HG03280 (cell line): ENCODE measurements around the gene CASP10.
"Not testable (repeated sequence)": the region's sequence is repeated elsewhere in the genome, so short reads cannot be mapped to it uniquely, and the experiment has no call there.

Source experiments
- ATAC-seq: cut with Tn5 transposase; IDR thresholded peaks from one replicate; pipeline ENCODE4 v1.9.1; 2021; ENCODE audit warnings: mild to moderate bottlenecking, moderate library complexity; ENCODE audit not compliant: unreplicated experiment

The CASP10 gene, protein sequence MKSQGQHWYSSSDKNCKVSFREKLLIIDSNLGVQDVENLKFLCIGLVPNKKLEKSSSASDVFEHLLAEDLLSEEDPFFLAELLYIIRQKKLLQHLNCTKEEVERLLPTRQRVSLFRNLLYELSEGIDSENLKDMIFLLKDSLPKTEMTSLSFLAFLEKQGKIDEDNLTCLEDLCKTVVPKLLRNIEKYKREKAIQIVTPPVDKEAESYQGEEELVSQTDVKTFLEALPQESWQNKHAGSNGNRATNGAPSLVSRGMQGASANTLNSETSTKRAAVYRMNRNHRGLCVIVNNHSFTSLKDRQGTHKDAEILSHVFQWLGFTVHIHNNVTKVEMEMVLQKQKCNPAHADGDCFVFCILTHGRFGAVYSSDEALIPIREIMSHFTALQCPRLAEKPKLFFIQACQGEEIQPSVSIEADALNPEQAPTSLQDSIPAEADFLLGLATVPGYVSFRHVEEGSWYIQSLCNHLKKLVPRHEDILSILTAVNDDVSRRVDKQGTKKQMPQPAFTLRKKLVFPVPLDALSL

DNA sequence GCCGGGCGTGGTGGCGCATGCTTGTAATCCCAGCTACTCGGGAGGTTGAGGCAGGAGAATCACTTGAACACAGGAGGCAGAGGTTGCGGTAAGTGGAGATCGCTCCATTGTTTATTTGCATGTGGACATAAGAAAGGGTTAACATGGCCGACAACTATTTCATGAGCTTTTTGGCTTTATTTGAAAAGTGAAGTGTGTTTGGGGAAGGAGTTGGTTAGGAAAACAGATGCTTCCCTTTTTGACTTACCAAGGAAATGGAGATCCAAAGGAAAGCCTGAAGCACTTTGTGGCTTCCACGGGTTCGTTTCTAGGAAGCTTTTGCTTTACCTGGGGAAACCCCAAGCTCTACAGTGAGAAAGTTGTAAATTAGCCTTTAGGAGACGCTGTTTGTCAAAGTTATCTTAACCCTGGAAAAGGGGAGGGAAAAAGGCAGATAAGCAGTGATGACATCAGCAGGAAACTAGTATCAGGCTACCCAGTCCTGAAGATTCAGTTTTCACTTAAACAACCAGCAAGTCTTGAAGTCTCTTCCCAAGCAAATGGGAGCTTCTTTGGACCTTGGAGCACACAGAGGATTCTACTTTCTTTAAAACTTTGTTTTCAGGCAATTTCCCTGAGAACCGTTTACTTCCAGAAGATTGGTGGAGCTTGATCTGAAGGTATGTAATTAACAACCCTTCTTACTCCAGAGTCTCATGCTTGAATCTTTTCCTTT, at the start of gene CASP10:
TSS of gene CASP10 (plus strand) at position 492 of the 715 bp plus-strand sequence. CDS start 2,637 bp downstream, outside the sequence.
- peak; percentile 81 for ATAC-seq

DNA sequence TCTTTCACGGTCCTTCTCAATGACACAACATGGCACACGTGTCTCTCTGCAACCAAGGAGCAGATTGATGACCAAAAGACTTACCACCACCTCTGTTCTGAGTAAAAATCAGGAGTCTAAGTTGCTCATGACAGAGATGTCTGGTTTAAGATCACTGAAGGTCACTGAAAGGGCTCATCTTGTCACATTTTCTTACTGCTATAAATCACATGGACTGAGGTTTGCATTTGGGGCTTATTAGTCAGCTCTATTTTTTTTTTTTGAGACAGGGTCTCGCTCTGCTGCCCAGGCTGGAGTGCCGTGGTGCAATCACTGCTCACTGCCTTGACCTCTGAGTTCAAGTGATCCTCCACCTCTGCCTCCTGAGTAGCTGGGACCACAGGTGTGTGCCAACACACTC, 47.6 kb upstream of the CASP10 start:
- ATAC-seq = no peak

DNA sequence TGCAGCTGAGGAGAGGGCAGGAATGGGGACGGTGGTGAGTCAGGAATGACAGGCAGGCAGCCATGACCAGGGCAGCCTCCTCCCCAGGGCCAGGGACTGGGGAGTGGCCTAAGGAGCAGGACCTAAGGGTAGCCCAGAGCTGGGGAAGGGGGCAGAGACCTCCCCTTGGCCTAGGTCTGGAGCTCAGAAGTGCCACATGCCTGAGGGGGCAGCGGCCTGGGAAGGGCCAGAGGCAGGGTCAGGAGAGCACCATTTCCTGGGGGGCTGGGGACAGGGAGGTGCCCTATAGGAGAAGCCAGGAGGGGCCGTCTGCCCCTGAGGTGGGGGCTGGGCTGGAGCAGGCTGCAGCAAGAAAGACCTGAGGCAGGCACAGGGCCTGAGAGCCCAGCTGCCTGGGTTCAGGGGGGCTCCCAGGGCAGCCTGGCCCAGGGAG, 46.0 kb upstream of the CASP10 start:
- ATAC-seq = no peak

DNA sequence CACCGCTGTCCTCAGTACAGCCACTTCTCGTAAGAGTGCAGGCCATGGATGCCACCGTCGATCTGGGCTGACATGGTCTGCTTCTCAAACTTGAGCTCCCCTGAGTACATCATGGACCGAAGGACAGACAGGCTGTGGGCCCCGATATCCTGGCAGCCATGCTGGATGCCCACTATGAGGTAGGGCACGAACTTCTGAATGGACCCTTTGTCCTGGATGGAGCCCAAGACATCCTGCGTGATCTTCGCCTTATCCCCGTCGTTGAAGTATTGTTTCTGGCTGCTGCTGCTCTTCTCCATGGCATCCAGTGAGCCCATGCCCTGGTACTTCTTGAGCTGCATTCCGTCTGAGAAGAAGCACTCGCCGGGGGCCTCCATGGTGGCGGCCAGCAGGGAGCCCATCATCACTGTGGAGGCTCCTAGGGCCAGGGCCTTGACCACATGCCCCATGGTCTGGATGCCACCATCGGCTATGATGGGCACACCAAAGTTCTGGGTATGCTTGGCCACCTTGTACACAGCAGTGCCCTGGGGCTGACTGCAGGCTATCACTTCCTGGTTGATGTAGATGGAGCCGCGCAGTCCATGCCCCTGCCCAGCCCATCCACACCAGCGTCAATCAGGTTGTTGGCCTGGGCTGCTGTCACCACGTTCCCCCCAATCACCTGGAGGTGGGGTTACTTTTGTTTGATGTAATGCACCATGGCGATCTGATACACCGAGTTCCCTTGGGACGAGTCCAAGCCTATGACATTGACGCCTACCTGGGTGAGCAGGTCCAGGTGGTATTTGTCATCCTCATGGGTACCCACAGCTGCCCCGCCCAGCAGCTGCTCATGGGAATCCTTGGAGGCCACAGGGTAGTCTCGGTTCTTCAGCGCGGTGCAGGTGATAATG, 45.2 kb upstream of the CASP10 start:
- no peak for ATAC-seq

DNA sequence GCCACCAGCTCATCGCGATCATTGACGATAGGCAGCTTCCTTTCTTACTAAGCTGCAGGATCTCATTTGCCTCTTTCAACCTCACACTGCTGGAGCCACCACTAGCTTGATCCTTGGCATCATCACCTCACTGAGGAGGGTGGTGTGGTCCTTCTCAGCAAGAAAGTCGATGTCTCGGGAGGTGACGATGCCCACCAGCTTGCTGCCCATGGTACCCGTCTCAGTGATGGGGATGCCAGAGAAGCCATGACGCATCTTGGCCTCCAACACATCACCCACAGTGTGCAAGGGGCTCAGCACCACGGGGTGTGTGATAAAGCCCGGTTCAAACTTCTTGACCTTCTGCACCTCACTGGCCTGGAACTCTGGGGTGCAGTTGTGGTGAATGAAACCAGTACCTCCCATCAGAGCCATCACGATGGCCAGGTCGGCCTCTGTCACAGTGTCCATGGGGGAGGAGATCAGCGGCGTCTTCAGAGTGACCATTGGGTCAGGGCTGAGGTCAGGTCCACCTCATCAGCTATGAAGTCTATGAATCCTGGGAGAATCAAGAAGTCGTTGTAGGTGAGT, 44.5 kb upstream of the CASP10 start:
- no peak for ATAC-seq

DNA sequence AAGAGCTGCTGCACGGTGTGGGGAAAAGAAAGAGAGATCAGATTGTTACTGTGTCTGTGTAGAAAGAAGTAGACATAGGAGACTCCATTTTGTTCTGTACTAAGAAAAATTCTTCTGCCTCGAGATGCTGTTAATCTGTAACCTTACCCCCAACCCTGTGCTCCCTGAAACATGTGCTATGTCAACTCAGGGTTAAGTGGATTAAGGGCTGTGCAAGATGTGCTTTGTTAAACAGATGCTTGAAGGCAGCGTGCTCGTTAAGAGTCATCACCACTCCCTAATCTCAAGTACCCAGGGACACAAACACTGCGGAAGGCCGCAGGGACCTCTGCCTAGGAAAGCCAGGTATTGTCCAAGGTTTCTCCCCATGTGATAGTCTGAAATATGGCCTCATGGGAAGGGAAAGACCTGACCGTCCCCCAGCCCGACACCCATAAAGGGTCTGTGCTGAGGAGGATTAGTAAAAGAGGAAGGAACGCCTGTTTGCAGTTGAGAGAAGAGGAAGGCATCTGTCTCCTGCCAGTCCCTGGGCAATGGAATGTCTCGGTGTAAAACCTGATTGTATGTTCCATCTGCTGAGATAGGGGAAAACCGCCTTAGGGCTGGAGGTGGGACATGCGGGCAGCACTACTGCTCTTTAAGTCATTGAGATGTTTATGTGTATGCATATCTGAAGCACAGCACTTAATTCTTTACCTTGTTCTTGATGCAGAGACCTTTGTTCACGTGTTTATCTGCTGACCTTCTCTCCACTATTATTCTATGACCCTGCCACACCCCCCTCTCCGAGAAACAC, 43.8 kb upstream of the CASP10 start:
- ATAC-seq = not testable (repeated sequence)

DNA sequence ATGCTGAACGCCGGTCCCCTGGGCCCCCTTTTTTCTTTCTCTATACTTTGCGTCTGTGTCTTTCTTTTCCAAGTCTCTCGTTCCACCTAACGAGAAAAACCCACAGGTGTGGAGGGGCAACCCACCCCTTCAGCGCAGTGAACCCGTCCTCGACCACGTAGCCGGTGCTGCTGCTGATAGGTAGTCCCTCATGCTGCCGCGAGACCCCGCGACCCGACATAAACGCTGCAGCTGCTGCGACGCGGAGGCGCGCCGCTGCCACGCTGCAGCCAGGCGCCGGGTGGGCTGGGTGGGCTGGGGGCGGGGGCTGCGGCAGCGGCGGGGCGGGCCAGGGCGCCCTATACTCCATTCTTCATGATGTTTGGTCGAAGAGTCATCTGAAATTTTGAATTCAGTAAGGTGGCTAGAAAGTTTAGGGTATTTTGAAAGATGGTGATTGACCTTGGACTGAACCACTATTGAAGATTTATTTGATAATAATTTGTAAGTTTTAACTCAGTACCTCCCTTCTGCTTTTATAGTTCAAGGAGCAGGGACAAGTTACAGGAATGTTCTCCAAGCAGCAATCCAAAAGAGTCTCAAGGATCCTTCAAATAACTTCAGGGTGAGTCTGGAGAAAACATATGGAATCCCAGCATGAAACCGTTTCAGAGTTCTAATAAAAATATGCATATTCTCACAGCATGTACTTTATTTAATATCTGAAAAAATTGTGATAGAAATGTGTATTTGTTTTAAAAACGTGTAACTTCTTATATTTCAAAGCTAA, 42.9 kb upstream of the CASP10 start:
- no peak for ATAC-seq

DNA sequence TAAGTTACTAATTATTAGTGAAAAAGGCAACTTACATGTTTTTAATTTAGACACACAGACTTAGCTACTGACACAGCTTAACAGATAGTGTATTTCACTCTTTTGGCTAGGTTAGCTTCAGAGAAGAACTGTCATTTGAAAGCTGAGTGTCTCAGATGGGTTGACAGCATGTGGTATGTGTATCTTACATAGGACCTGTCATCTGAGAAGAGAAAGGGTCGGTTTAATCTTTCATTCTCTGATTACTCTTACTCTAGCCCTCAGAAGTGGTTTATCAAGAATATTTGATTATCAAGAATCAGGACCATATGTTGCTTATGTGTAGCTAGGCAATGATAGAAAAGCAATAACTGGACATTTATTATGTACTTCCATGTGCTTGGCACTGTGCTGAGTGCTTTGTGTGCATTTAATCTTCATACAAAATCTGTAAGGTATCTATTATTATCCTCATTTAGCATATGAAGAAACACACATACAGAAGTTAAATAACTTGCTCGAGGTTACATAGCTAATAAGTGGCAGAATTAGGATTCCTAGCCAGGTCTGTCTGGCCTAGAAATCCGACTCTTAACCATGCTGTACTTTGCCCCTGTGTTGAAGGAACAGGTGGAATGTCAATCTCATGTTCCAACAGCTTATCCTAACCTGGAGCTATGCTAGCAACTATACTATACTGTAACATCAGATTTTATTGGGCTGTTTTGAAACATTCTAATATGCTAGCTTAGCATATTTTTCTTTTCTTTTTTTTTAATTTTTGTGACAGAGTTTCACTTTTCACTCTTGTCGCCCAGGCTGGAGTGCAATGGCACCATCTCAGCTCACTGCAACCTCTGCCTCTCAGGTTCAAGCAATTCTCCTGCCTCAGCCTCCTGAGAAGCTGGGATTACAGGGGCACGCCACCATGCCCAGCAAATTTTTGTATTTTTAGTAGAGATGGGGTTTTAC, 38.6 kb upstream of the CASP10 start:
- no peak for ATAC-seq

DNA sequence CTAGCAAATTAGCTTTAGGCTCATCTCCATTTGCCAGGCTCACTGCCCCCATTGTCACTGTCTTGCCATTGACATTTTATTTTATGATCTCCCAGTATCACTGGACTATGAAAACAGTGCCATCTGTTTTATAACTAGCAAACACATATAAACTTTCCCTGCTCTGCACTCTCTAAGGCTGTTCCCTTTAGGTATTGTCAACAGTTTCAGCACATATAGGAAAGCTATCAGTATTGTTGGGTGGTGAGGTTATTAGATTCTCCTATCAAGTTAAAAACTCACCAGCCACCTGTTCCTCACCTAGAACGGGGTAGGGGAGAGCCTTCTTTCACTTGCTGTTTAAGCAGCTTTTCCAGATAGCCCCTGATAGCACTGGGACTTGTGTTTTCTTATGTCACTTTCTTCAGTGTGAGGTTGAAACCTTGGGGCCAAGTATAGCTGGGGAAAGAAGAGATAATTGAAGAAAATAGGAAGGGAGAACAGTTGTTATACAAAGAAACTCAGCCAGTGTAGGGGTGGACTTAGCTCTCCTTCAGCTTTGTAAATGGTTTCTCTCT, 34.4 kb upstream of the CASP10 start:
- ATAC-seq = no peak

DNA sequence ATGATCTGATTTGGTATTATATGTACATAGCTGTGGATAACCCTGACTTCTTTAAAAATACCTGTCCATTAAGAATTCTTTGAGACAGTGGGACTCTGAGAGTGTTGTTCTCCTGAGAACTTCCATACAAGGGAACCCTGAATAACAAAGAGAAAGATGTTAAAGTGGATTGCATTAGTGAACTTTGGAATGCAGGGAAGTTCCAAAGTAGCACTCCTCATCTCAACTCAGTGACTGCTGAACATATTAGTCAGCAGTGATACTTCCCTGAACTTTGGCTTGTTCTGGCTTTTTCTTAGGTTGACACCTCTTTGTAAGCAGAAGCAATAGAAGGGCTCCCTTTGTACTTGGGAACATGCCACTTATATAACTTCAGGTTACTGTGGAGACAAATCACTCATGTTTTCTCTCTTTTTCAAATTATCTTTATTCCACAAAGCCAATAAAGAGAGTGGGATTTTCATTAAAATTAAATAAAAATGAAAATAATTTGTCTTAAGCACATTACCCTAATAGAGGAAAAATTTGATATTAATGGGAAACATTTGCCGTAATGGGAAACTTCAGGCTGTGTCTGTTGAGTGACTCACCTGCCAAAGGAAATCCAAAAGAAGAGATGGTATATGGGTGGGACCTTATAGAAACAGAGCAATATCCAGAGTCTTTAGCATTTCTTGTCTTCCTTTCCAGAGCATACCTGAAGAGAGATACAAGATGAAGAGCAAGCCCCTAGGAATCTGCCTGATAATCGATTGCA, 33.7 kb upstream of the CASP10 start:
- no peak for ATAC-seq

DNA sequence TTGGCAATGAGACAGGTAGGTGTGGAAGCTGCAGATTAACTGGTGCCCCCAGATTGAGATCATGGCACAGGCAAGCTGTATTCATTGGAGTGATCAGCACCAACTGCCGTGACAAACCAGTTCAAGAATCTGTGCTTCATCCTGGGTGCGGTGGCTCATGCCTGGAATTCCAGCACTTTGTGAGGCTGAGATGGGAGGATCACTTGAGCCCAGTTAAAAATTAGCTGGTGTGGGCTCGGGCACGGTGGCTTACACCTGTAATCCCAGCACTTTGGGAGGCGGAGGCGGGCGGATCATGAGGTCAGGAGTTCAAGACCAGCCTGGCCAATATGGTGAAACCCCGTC, 33.1 kb upstream of the CASP10 start:
- ATAC-seq = not testable (repeated sequence)

DNA sequence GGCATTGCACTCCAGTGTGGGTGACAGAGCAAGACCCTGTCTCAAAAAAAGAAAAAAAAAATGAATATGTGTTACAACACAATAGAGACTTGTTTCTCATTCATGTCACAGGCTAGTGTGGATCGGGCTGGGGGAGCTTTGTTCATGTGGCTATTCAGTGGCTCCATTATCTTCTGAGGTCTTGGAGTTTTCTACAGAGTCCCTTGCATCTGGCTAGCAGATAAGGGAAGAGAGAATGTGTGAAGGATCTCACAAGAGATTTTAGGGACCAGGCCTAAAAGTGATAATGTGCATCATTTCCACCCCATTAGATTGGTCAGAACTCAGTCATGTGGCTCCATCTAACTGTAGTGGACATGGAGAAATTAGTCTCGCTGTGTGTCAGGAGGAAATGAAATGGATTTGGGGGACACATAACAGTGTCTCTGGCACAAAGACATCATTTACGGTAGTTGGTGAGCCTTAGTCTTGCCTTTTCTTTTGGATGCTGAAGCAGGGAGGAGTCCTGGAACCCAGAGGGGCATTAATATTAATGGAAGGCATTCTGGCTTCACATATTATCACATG, 32.4 kb upstream of the CASP10 start:
- ATAC-seq = no peak

DNA sequence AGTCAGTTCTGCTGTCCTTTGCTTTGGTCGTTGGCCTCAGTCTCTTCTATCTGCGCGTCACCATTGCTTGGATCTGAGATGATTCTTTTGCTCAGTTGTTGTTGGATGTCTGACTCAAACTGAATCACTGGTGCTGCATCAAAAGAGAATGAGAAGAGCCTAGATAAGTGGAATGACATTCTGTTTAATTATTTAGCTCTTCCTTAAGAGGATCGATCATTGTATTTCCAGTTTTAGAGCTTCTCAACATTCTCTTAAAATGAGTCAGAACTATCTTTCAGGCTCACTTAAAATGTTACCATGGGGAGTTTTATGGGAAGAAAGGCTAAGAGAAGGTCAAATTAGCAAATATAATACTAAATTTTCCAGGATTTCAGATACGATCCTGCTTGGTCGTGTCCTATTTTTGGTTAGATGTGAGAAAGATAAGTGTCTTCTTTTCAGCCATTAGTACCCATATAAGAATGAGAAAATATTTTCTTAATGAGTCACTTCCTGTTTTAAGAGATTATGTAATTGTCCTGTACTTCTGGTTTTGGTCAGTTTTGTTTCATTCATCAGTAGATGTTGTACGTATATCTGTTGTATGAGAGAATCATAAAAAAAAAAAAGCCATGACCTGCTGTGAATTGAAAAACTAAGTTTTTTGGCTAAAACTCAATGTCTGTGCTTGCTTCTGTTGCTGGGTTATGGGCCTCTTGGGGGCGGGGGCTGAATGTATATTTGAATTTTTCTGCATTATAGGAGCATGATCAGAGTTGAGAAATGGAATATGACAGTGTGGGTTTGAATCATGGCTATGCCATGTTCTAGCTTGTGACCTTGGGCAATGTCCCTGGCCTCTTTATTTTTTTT, 31.6 kb upstream of the CASP10 start:
- peak; percentile 76 for ATAC-seq

DNA sequence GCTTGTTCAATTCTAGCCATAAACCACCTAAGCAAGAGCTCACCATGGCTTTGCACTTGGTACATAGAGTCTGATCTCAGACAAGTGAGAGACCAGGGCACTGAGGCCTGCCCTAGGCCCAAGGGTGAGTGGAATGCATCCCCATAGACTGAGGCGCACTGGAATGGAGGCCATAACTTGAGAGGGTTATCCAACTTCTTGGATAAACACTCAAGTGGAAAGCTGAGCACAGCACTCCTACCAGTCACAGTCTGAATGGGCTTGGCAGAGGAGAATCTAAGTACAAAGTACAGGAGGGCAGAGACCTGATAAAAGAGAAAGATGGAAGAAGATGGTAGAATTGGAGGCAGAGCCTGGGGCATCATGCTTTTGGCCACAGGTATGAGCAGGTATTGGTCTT, 30.4 kb upstream of the CASP10 start:
- ATAC-seq = no peak

DNA sequence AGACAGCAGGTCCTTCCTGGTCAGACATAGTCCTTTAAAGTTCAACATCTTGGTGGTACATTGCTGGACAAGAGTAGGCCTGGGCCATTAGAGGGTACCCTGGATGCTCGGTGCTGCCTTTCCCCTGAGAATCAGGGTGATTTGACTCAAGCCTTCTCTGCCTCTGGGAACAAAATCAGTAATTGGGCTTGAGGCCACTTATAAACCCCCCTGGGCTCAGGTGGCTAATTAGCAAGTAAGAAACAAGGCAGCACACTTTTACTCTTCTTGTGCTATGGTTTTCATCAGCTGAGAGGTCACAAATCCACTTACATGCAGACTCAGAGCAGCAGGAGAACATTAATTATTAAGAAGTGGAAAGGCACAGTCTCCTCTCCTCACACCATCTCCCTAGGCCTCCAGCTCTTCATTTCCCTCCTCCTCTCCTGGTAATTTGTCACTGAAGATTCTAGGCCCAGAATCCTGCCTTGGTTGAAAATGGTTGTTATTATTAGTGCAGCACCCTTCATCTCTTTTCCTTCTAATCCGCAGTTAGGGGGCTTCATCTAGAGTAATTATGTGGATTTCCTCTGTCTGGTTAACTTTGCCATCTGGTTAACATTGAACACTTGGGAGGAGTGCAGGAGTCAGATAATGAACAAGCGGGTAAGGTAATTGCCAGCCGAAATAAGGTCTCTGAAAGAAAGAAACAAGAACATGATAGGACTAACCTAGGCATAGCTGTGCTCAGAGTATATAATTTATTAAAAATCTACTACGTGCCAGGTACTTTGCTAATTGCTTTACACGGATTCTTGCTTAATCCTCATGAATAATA, 29.7 kb upstream of the CASP10 start:
- no peak for ATAC-seq
